C4-2B (cell line): Measurements from ENCODE around the gene C1orf21.

Experiments used
- ZFX ChIP-seq: fragments of 450-650 bp; IDR thresholded peaks from 2 replicates; pipeline ENCODE4 v1.6.1; 2017
- TF ChIP-seq, protein P1 (sequence below): fragments of 450-650 bp; conservative IDR thresholded peaks from 2 replicates; pipeline ENCODE4 v1.5.1; 2017; ENCODE audit warnings: mild to moderate bottlenecking

DNA sequence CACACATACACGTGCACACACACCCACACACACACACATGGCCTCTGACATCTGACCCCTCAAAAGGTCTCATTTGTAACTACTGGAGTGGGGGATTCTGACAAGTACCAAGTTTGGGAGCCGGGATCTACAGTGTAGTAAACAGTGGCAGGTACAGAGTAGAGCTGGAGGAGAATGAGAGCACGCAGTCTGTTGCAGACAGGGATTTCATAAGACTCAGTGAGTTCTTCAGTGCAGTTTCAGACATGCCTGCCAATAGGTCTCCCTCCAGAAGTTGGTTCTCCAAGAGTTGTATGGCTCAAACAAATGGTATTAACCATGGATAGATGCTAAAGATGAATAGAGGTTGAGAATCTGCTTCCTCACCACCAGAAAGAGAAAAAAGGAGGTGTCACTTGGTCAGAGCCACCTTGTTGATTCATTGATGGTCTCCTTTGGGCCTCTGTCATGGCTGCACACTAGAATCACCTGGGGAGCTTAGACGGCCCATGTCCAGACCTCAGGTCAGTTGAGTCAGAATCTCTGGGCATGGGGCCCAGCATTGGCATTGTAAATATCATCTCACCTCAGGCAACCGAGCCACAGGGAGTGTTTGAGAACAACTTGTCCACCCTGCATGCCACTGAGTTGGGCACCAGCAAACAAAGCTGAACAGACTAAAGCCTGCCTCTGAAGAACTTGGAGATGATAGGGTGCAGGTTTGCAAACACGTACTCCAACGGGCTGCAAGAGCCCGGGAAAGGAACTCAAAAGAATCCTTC, 245.8 kb downstream of the C1orf21 start:
- TF ChIP-seq, protein P1, sequence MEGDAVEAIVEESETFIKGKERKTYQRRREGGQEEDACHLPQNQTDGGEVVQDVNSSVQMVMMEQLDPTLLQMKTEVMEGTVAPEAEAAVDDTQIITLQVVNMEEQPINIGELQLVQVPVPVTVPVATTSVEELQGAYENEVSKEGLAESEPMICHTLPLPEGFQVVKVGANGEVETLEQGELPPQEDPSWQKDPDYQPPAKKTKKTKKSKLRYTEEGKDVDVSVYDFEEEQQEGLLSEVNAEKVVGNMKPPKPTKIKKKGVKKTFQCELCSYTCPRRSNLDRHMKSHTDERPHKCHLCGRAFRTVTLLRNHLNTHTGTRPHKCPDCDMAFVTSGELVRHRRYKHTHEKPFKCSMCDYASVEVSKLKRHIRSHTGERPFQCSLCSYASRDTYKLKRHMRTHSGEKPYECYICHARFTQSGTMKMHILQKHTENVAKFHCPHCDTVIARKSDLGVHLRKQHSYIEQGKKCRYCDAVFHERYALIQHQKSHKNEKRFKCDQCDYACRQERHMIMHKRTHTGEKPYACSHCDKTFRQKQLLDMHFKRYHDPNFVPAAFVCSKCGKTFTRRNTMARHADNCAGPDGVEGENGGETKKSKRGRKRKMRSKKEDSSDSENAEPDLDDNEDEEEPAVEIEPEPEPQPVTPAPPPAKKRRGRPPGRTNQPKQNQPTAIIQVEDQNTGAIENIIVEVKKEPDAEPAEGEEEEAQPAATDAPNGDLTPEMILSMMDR = no peak
- TF ChIP-seq ZFX = no peak
